Right cardiac atrium (tissue), 5 donors: Measurements from ENCODE around the gene STEAP4. TPM values are rescaled to one million over a fixed set of nuclear protein-coding genes. Genes with fewer than 3 reads are reported as not detected.
A peak's percentile ranks its signal among the peaks of the same experiment; 100 is the strongest.

Experiments used
- ATAC-seq, 2 donors: fragments of 200-7000 bp; cut with Tn5 transposase; one replicate each; pipeline versions ENCODE4 v1.8.0 to v1.9.1; 2020; ENCODE audit warnings: moderate library complexity in 2 of 2, mild to moderate bottlenecking in 1 of 2
- DNase-seq, 3 donors: peaks; one replicate each; pipeline ENCODE4 v3.0.0-alpha.2; 2020
- H3K27ac ChIP-seq: one replicate; pipeline ENCODE4 v1.5.1; 2013; ENCODE audit warnings: mild to moderate bottlenecking, low read length, control low read depth, moderate library complexity
- H3K27me3 ChIP-seq: one replicate; pipeline ENCODE4 v1.6.1; 2013; ENCODE audit not compliant: control insufficient read depth, insufficient read depth
- H3K4me1 ChIP-seq: one replicate; pipeline ENCODE4 v1.6.1; 2013; ENCODE audit warnings: low read length; ENCODE audit not compliant: control insufficient read depth, insufficient read depth
- H3K4me3 ChIP-seq: one replicate; pipeline ENCODE4 v1.5.1; 2013; ENCODE audit warnings: low read length, control low read depth
- H3K9me3 ChIP-seq: one replicate; pipeline ENCODE4 v1.6.1; 2013; ENCODE audit warnings: low read length; ENCODE audit not compliant: control insufficient read depth
- WGBS: extraction: QIAGEN DNeasy Blood & Tissue Kit; methylation state at CpG from one replicate; pipeline ENCODE4 v1.1.7; 2013; 5-methylcytosine and 5-hydroxymethylcytosine counted together
- intact Hi-C, 4 donors: fragments of 100-400 bp; cut with DNase I; formaldehyde crosslinking; loops; one replicate each; pipeline versions ENCODE4 v1.11.0 to v1.14.0; 2022 to 2023
- polyA plus RNA-seq: library from polyadenylated mRNA; stranded (reverse); fragments of 200-250 nt; gene quantifications from one replicate; pipeline ENCODE4 v1.2.3, GENCODE V29; 2013
- total RNA-seq, 4 donors: library from RNA; stranded (reverse); fragmentation: NEBNext Ultra II Directional; extraction: Animal tissue kit (Norgen Biotek cat#: 25700); gene quantifications; one replicate each; pipeline ENCODE4 v1.2.1, GENCODE V29; 2021
- donor health status: healthy with polysubstance abuse.
- donor health status: DM: no; HTN: yes; CAD: no.
- donor health status: DM: no; HTN: no; CAD: no.
- donor health status: DM: no; HTN: yes; CAD: no; lungs with severe emphysema.
- donor health status: DM: yes; HTN: yes; CAD: no.

STEAP4 gene
- total and polyA plus RNA-seq, 5 donors = 10.6 to 56.1 (median 28.0) TPM

DNA sequence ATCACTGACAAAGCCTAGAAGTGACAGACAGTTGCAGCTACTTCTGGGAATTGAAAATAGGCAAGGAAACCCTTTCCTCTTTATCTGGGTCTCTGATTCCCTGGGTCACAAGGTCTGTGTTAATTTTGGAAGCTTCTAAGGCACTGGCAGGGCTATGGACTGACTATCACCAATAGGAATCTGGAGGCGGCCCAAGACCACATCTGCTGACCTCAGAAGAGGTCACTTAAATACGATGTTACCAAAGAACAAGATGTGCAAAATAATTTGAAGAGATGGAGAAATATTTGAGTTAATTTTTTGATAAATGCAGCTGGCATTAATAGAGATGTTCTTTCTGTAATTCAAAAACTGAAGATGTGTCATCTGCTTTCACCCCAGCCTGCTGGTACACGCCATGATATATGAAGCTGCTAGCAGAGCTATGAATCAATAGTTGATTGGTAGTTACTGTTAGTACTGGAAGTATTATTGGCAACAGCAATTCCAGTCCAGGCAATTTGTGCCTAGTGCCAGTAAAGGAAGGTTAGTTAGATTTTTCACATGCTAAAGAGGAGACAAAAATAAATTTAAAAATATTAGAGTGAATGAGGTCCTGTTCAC is 5.5 kb upstream of the STEAP4 start:
- Histone ChIP-seq H3K4me3 (no peak overlapping the region), H3K9me3 (no peaks in the 10 kb centered on the region), H3K27ac (peak overlapping the region; percentile 52), H3K4me1 (peaks cover 2% of the 10 kb centered on the region), H3K27me3 (no peaks in the 10 kb centered on the region)
- 33% methylated on average over 3 of the region's 3 CpGs for WGBS
- DNase-seq = peak; percentile 78 to 91 (median 88)
- peak; percentile 89 to 90 for ATAC-seq
- intact Hi-C loops = no loop called here

DNA sequence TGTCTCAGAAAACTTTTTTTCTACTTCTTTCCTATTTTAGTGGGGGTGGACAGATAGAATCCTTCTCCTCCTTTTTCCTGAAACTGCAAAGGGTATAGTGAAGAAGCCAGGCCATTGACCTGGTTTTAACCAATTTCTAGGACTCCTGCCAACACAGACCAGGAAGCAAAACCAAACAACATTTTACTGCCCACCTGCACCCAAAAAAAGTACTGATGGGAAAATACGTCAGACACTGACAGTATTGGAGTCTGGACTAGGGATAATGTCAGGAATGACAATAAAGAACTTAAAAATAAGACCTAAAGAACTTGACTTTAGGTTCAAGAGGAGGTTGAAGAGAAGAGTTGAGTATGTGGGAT is 5.0 kb upstream of the STEAP4 start:
- H3K27ac ChIP-seq = peak overlapping the region; percentile 78
- H3K9me3 ChIP-seq = no peaks in the 10 kb centered on the region
- 39% methylated on average over 1 of the region's 1 CpG for WGBS
- H3K4me3 ChIP-seq = no peak overlapping the region
- H3K4me1 ChIP-seq = peaks cover 2% of the 10 kb centered on the region
- no peak for ATAC-seq
- intact Hi-C loops = no loop called here
- no peaks in the 10 kb centered on the region for H3K27me3 ChIP-seq
- DNase-seq = no peak

- no peak for ATAC-seq
- intact Hi-C loops = no loop called here
Measured at GRCh38 chr7:88310956-88311674, 4.4 kb upstream of the STEAP4 start.

GRCh38 chr7:88309819-88310218 is 3.1 kb upstream of the STEAP4 start:
- no peaks in the 10 kb centered on the region for H3K9me3 ChIP-seq
- WGBS = 60% methylated on average over 2 of the region's 2 CpGs
- no peak overlapping the region for H3K27ac ChIP-seq
- DNase-seq = no peak
- no peaks in the 10 kb centered on the region for H3K27me3 ChIP-seq
- peak; percentile 23 to 44 for ATAC-seq
- H3K4me3 ChIP-seq = no peak overlapping the region
- intact Hi-C loops = no loop called here
- H3K4me1 ChIP-seq = peaks cover 2% of the 10 kb centered on the region

More at GRCh38 chr7:88310956-88311674, 4.4 kb upstream of the STEAP4 start:
- Histone ChIP-seq H3K9me3 (no peaks in the 10 kb centered on the region), H3K27me3 (no peaks in the 10 kb centered on the region), H3K4me1 (peaks cover 2% of the 10 kb centered on the region), H3K27ac (no peak overlapping the region), H3K4me3 (no peak overlapping the region)
- 83% methylated on average over 4 of the region's 4 CpGs for WGBS
- DNase-seq = no peak

- no peak for ATAC-seq
- no peak for DNase-seq
- intact Hi-C loops = no loop called here
- no peaks in the 10 kb centered on the region for H3K4me1 ChIP-seq
- no peaks in the 10 kb centered on the region for H3K27me3 ChIP-seq
- WGBS = 94% methylated on average over 3 of the region's 3 CpGs
- no peak overlapping the region for H3K4me3 ChIP-seq
- H3K9me3 ChIP-seq = no peaks in the 10 kb centered on the region
- H3K27ac ChIP-seq = no peak overlapping the region
Measured at GRCh38 chr7:88307823-88308222, 1.1 kb upstream of the STEAP4 start.

GRCh38 chr7:88307412-88307811 is 718 bp upstream of the STEAP4 start:
- H3K4me3 ChIP-seq = no peak overlapping the region
- WGBS = 72% methylated on average over 2 of the region's 2 CpGs
- intact Hi-C loops = no loop called here
- H3K27ac ChIP-seq = peak overlapping the region; percentile 37
- no peaks in the 10 kb centered on the region for H3K4me1 ChIP-seq
- DNase-seq (peak; percentile 31 to 60 (median 49)), ATAC-seq (peak in 1 of 2 donors; percentile 35)
- H3K9me3 ChIP-seq = no peaks in the 10 kb centered on the region
- H3K27me3 ChIP-seq = no peaks in the 10 kb centered on the region

DNA sequence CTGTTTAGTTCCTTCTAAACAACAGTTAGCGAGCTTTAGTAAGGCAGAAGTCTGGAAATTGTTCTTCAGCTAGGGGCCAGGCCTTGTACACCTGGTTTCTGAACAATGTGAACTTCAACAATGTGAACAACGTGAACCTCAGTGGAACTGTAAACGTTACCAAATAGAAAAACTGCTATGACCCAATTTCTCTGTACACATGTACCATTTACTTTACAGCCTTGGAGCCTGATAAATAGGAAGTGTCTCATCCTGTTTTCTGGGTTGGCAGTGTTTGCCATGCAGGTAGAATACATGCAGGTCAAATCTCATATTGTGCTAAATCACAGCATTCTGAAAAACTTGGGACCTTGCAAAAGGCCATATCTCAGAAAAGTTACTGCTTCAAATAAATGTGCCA is 1.6 kb downstream of the STEAP4 start:
- Histone ChIP-seq H3K4me1 (no peaks in the 10 kb centered on the region), H3K4me3 (peak overlapping the region; percentile 55), H3K27ac (no peak overlapping the region), H3K9me3 (no peaks in the 10 kb centered on the region), H3K27me3 (no peaks in the 10 kb centered on the region)
- WGBS = 72% methylated on average over 3 of the region's 3 CpGs
- intact Hi-C loops = no loop called here
- no peak for ATAC-seq
- no peak for DNase-seq

DNA sequence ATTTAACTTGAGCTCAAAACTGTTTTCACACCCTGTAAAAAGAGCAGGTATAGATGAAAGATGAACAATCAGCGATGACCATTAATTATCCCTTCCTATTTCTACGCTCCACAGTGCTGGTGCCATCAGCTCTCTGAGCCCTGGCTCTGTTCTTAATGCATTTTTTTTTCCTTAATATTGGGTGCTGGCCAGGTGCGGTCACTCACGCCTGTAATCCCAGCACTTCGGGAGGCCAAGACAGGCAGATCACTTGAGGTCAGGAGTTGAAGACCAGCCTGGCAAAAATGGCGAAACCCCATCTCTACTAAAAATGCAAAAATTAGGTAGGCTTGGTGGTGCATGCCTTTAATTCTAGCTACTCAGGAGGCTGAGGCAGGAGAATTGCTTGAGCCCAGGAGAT is 4.2 kb downstream of the STEAP4 start:
- no peaks in the 10 kb centered on the region for H3K27me3 ChIP-seq

GRCh38 chr7:88301924-88302323 is 4.8 kb downstream of the STEAP4 start:
- no peak for ATAC-seq
- H3K4me3 ChIP-seq = no peak overlapping the region

More for the DNA sequence above, 4.2 kb downstream of the STEAP4 start:
- DNase-seq (no peak), ATAC-seq (no peak)
- H3K27ac ChIP-seq = no peak overlapping the region
- WGBS = 60% methylated on average over 6 of the region's 6 CpGs
- intact Hi-C loops = no loop called here
- H3K4me1 ChIP-seq = no peaks in the 10 kb centered on the region
- peak overlapping the region; percentile 22 for H3K4me3 ChIP-seq
- H3K9me3 ChIP-seq = no peaks in the 10 kb centered on the region

DNA sequence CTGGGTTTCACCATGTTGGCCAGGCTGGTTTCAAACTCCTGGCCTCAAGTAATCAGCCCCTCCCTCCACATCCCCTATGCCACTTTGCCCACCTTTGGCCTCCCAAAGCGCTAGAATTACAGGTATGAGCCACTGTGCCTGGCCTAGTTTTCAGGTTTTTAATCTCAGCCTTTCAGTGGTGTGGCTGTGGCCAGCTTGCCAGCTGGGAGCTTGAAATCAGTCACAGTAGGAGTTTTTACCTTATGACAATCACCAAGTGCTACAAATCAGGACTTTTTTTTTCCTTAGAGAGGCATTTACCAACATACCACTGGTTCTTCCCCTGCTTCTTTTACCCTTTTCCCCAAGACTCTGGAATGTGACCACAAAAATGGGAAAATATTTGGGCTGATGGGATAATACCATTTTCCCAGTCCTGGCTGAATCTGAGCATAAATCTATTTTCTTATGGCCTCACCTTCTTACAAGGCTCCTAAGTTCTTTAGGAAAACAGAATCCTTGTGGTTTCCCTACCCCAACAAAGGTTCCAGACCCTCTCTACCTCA is 6.2 kb downstream of the STEAP4 start:
- intact Hi-C loops = no loop called here
- no peaks in the 10 kb centered on the region for H3K9me3 ChIP-seq
- no peak overlapping the region for H3K27ac ChIP-seq
- WGBS = 90% methylated on average over 1 of the region's 1 CpG
- no peaks in the 10 kb centered on the region for H3K4me1 ChIP-seq
- DNase-seq (no peak), ATAC-seq (no peak)
- H3K4me3 ChIP-seq = no peak overlapping the region
- no peaks in the 10 kb centered on the region for H3K27me3 ChIP-seq

More at GRCh38 chr7:88301924-88302323, 4.8 kb downstream of the STEAP4 start:
- no peak overlapping the region for H3K27ac ChIP-seq
- H3K4me1 ChIP-seq = no peaks in the 10 kb centered on the region
- DNase-seq = no peak
- intact Hi-C loops = no loop called here
- 67% methylated on average over 1 of the region's 1 CpG for WGBS
- H3K27me3 ChIP-seq = no peaks in the 10 kb centered on the region
- H3K9me3 ChIP-seq = no peaks in the 10 kb centered on the region

- Histone ChIP-seq H3K4me1 (no peaks in the 10 kb centered on the region), H3K9me3 (no peaks in the 10 kb centered on the region), H3K27me3 (no peaks in the 10 kb centered on the region), H3K27ac (no peak overlapping the region), H3K4me3 (no peak overlapping the region)
- intact Hi-C loops = no loop called here
- DNase-seq (no peak), ATAC-seq (no peak)
- WGBS = 77% methylated on average over 3 of the region's 3 CpGs
Measured at GRCh38 chr7:88299126-88299525, 7.6 kb downstream of the STEAP4 start.
